H1 (cell line): ENCODE data around the gene TBC1D12.

Experiments used
- ATF3 ChIP-seq: IDR thresholded peaks from 2 replicates; pipeline ENCODE4 v1.6.1; 2011; ENCODE audit warnings: low read depth, mild to moderate bottlenecking, low read length; ENCODE audit not compliant: insufficient read depth
- CTCF ChIP-seq, 3 experiments: IDR thresholded peaks; 1 replicate in 2 of 3; 2 replicates in 1 of 3; pipeline versions ENCODE4 v1.5.1 to v1.6.1; 2011; ENCODE audit warnings: low read length in 3 of 3, mild to moderate bottlenecking in 3 of 3, inconsistent platforms in 2 of 3, low read depth in 1 of 3, moderate library complexity in 1 of 3; ENCODE audit not compliant: insufficient read depth in 1 of 3; ENCODE audit errors: control extremely low read depth in 1 of 3
- GABPA ChIP-seq: IDR thresholded peaks from 2 replicates; pipeline ENCODE4 v1.6.1; 2011; ENCODE audit warnings: mild to moderate bottlenecking, low read length, moderate library complexity, borderline replicate concordance; ENCODE audit not compliant: insufficient read depth
- JUND ChIP-seq: IDR thresholded peaks from 2 replicates; pipeline ENCODE4 v1.6.1; 2011; ENCODE audit warnings: mild to moderate bottlenecking, improper control_type of control experiment, low read length
- POLR2A ChIP-seq, 2 experiments: IDR thresholded peaks; 1 replicate in 1 of 2; 2 replicates in 1 of 2; pipeline ENCODE4 v1.6.1; 2011; ENCODE audit warnings: low read depth in 2 of 2, low read length in 2 of 2, mild to moderate bottlenecking in 2 of 2; ENCODE audit errors: control extremely low read depth in 1 of 2
- TBP ChIP-seq: IDR thresholded peaks from 2 replicates; pipeline ENCODE4 v1.6.1; 2011; ENCODE audit warnings: low read depth, low read length, improper control_type of control experiment
- ZNF274 ChIP-seq: IDR thresholded peaks from 2 replicates; pipeline ENCODE4 v1.7.0; 2012; ENCODE audit warnings: low read length, borderline replicate concordance; ENCODE audit errors: extremely low read depth

- no peak for TF ChIP-seq POLR2A (IDR thresholded peaks at IDR 0.05; ENCODE audit: control extremely low read depth in 1 of 2, low read depth in 2 of 2, low read length in 2 of 2)
- TF ChIP-seq ZNF274, result no peak
- TF ChIP-seq ATF3, result no peak
- TF ChIP-seq GABPA, result no peak
- TF ChIP-seq JUND, result no peak
- no peak for TF ChIP-seq TBP
- TF ChIP-seq CTCF (IDR thresholded peaks at IDR 0.05; ENCODE audit: control extremely low read depth in 1 of 3, insufficient read depth in 1 of 3, low read depth in 1 of 3, low read length in 3 of 3), result no peak
These were observed 1.3 kb downstream of the TBC1D12 start for GRCh38 chr10:94403380-94404213.
